KMS-11 (cell line): ENCODE measurements around the gene SLC7A10.

Source experiments
- H2AFZ ChIP-seq: fragments of 200-600 bp; sonication (generic); 2 replicates; pipeline ENCODE4 v1.6.1; 2016; ENCODE audit warnings: antibody characterized with exemption, mixed run types, low read depth
- H3K27ac ChIP-seq: fragments of 200-600 bp; sonication (generic); 2 replicates; pipeline ENCODE4 v1.6.1; 2016; ENCODE audit warnings: mild to moderate bottlenecking, mixed run types
- H3K27me3 ChIP-seq: fragments of 200-600 bp; sonication (generic); 2 replicates; pipeline ENCODE4 v1.6.1; 2017; ENCODE audit warnings: mild to moderate bottlenecking, low read depth, mixed run types, moderate library complexity; ENCODE audit not compliant: insufficient read depth
- H3K36me3 ChIP-seq: fragments of 200-600 bp; sonication (generic); 2 replicates; pipeline ENCODE4 v1.6.1; 2017; ENCODE audit warnings: mild to moderate bottlenecking, mixed run types; ENCODE audit not compliant: insufficient read depth
- H3K4me1 ChIP-seq: fragments of 200-600 bp; sonication (generic); 2 replicates; pipeline ENCODE4 v1.6.1; 2016; ENCODE audit warnings: mild to moderate bottlenecking, low read depth, mixed run types; ENCODE audit not compliant: poor library complexity, severe bottlenecking
- H3K4me2 ChIP-seq: fragments of 200-600 bp; sonication (generic); 2 replicates; pipeline ENCODE4 v1.7.0; 2016; ENCODE audit warnings: mild to moderate bottlenecking, mixed run types
- H3K4me3 ChIP-seq: fragments of 200-600 bp; sonication (generic); IDR thresholded peaks from 2 replicates; pipeline ENCODE4 v1.6.1; 2017; ENCODE audit warnings: low read depth, low read length, mixed read lengths; ENCODE audit not compliant: insufficient read depth
- H3K79me2 ChIP-seq: fragments of 200-600 bp; sonication (generic); 2 replicates; pipeline ENCODE4 v1.6.1; 2016; ENCODE audit warnings: low read depth, mixed run types; ENCODE audit not compliant: insufficient read depth
- H3K9ac ChIP-seq: fragments of 200-600 bp; sonication (generic); 2 replicates; pipeline ENCODE4 v1.6.1; 2016; ENCODE audit warnings: mild to moderate bottlenecking, mixed run types
- H4K20me1 ChIP-seq: fragments of 200-600 bp; sonication (generic); 2 replicates; pipeline ENCODE4 v1.6.1; 2016; ENCODE audit warnings: mild to moderate bottlenecking, mixed run types; ENCODE audit not compliant: insufficient read depth
- TF ChIP-seq, protein P1 (sequence below): fragments of 200-600 bp; sonication (generic); conservative IDR thresholded peaks from 2 replicates; pipeline ENCODE4 v1.6.1; 2017; ENCODE audit warnings: low read depth, mild to moderate bottlenecking, antibody characterized with exemption, low read length, moderate library complexity, mixed read lengths

SLC7A10 gene

DNA sequence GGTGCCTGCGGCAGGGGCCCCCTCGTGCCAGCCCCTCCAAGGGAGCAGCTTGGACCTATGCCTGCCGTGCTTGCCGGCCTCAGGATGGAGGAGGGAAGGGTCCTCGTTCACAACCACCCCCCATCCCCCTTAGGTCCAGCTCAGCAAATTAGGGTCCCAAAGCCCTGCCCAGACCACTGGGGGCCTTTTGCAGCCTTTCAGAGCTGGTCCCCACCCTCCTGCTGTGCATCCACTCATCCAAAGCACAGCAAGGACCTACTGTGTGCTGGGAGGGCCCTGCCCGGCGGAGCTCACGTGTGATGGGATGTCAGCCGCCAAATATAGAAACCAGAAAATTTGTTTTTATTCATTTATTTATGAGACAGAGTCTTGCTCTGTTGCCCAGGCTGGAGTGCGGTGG is 16.5 kb upstream of the SLC7A10 start:
- Histone ChIP-seq H3K27ac (no peak overlapping the region), H3K4me3 (no peak overlapping the region), H3K9ac (no peak overlapping the region), H2AFZ (no peak overlapping the region), H3K27me3 (no peaks in the 10 kb centered on the region), H3K4me2 (no peak overlapping the region), H3K4me1 (no peaks in the 10 kb centered on the region), H4K20me1 (no peaks in the 10 kb centered on the region), H3K36me3 (no peaks in the 10 kb centered on the region), H3K79me2 (no peaks in the 10 kb centered on the region)
- TF ChIP-seq, protein P1, sequence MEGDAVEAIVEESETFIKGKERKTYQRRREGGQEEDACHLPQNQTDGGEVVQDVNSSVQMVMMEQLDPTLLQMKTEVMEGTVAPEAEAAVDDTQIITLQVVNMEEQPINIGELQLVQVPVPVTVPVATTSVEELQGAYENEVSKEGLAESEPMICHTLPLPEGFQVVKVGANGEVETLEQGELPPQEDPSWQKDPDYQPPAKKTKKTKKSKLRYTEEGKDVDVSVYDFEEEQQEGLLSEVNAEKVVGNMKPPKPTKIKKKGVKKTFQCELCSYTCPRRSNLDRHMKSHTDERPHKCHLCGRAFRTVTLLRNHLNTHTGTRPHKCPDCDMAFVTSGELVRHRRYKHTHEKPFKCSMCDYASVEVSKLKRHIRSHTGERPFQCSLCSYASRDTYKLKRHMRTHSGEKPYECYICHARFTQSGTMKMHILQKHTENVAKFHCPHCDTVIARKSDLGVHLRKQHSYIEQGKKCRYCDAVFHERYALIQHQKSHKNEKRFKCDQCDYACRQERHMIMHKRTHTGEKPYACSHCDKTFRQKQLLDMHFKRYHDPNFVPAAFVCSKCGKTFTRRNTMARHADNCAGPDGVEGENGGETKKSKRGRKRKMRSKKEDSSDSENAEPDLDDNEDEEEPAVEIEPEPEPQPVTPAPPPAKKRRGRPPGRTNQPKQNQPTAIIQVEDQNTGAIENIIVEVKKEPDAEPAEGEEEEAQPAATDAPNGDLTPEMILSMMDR: no peak

DNA sequence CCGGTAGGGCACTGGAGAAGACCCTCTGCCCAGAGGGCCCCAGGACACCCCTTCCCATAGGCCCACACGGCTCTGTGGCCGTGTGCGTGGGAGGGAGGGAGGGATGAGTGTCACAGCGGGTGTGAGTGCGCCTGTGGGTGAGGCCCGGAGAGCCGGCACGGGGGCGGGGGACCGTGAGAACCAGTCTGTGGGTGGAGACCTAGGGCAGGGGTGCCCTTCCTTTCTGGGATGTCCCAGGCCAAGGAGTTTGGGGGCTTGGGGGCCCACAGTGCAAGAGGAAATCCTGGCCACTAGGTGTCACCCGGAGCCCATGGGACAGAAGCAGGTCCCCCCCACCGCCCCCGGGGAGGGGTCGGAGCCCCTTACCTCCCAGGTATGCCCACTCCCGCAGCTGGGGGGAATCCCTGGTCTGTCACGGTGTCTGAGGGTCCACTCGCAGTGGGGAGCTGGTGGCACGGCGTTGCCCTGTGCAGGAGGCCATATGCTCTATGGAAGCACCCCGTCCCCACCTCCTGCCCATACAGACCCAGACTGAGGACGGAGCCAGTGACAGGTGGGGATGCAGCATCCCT is 16.0 kb upstream of the SLC7A10 start:
- Histone ChIP-seq H3K4me3 (no peak overlapping the region), H3K27ac (no peak overlapping the region), H2AFZ (no peak overlapping the region; the same call in 1 of the 2 replicates)

DNA sequence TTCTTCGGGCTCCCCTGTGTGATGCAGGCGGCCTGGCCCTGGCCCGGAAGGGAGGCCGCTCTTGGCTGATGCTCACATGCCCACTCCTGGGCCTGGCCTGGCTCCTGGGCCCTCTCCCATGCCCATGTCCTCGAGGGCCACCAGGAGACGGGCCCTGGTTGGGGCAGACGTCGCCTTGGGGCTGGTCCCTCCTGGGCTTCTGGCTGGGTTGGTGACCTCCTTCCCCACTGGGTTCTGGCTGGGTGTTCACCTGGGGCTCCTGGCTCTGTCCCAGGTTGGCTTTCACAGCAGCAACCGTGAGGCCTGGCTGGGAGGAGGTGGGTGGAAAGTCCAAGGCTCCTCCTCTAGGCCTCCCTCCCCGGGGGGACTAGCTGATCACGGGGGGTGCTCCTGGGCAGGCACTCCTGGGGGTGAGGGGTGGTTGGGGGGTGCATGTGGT is 15.5 kb upstream of the SLC7A10 start:
- H3K9ac ChIP-seq: no peak overlapping the region
- H3K27ac ChIP-seq: no peak overlapping the region
- H3K4me2 ChIP-seq: no peak overlapping the region
- H3K4me1 ChIP-seq: no peaks in the 10 kb centered on the region
- H3K4me3 ChIP-seq: no peak overlapping the region
- H3K79me2 ChIP-seq: no peaks in the 10 kb centered on the region
- H4K20me1 ChIP-seq: no peaks in the 10 kb centered on the region
- no peaks in the 10 kb centered on the region for H3K27me3 ChIP-seq
- TF ChIP-seq, protein P1: no peak
- H3K36me3 ChIP-seq: no peaks in the 10 kb centered on the region
- no peak overlapping the region for H2AFZ ChIP-seq

More for the DNA sequence above, 16.0 kb upstream of the SLC7A10 start:
- H3K4me2 ChIP-seq: no peak overlapping the region
- no peaks in the 10 kb centered on the region for H4K20me1 ChIP-seq
- no peaks in the 10 kb centered on the region for H3K27me3 ChIP-seq
- H3K79me2 ChIP-seq: no peaks in the 10 kb centered on the region
- H3K9ac ChIP-seq: no peak overlapping the region
- TF ChIP-seq, protein P1: peak; percentile 69
- no peaks in the 10 kb centered on the region for H3K36me3 ChIP-seq
- H3K4me1 ChIP-seq: no peaks in the 10 kb centered on the region

DNA sequence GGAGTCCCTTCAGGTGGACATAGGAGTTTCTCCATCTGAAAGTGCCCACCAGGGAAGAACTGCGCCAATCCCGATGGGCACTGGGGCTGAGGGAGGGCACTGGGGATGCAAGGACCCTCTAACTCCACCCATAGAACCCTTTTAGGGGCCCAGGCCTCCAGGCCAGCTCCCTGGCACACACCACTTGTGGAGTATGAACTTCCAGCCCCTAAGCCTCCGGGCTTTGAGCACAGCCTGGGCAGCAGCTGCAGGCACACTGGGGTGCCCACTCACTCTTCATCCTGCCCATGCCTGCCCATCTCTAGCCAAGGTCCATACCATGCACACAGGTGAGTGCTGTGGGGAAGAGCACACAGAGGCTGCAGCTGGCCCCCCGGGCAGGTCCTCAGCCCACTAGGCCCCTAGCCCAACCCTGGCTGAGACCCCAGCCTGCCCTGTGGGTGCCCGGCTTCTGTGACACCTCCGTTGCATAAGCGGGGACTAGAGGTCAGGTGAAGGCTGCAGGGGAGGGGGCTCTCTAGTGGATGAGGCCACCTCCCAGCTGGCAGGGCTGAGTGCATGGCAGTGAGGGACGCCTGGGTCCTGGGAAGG is 14.6 kb upstream of the SLC7A10 start:
- Histone ChIP-seq H3K27ac (no peak overlapping the region), H4K20me1 (no peaks in the 10 kb centered on the region), H2AFZ (no peak overlapping the region), H3K4me2 (no peak overlapping the region), H3K9ac (no peak overlapping the region), H3K4me1 (peaks cover 4% of the 10 kb centered on the region), H3K27me3 (no peaks in the 10 kb centered on the region), H3K36me3 (no peaks in the 10 kb centered on the region), H3K4me3 (no peak overlapping the region), H3K79me2 (no peaks in the 10 kb centered on the region)
- TF ChIP-seq, protein P1: no peak
